Measurements from ENCODE around the gene XRCC6.
"Not testable (repeated sequence)": the region's sequence is repeated elsewhere in the genome, so short reads cannot be mapped to it uniquely, and the experiment has no call there.

Gene XRCC6

GRCh38 chr22:41674846-41675340 is 53.8 kb downstream of the XRCC6 start:
- no peak overlapping the region for H3K27ac ChIP-seq
- TF ChIP-seq CTCF (IDR thresholded peaks at IDR 0.05), result no peak
- DNase-seq (ENCODE audit: low spot score), result no peak
- H3K4me3 ChIP-seq, result no peak overlapping the region

- no peak for TF ChIP-seq CTCF (IDR thresholded peaks at IDR 0.05)
- Histone ChIP-seq H3K4me3 (no peak overlapping the region), H3K27ac (no peak overlapping the region)
- DNase-seq (ENCODE audit: low spot score), result no peak
Observed at GRCh38 chr22:41676134-41676533, 55.0 kb downstream of the XRCC6 start.

- no peak for TF ChIP-seq CTCF (IDR thresholded peaks at IDR 0.05)
- Histone ChIP-seq H3K27ac (peak overlapping the region in 1 of 2 donors; percentile 81), H3K4me3 (peak overlapping the region; percentile 76)
Observed at GRCh38 chr22:41681616-41682015, 60.5 kb downstream of the XRCC6 start.

DNA sequence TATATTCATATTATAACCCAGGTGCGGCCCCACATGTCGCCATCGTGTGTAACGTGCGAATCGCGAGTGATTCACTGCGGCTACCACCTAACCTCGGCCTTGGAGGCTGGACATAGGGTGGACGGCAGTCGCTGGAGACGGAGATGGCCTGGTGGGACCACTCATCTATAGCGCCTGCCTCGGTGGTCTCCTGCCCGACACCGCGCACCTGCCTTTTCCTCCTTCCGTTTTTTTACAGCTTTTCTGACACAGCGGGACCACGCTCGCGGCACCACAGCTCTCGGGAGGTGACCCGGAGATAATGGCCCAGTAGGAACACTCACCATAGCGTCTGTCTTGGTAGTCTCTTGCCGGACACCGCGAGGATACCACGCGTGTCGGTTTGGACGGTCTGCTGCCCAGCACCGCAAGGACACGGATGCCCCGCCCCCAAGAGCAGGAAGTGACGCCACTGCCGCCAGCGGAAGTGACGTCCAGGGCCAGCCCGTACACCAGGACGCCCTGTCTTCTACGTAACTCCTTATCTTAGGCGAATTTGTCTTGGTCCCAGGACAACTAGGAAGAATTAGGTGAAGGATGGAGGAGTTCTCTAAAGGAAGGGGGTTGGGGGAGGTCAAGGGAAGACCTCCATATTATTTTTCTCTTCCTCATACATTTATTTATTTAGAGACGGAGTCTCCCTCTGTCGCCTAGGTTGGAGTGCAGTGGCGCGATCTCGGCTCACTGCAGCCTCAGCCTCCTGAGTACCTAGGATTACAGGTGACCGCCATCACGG is 61.1 kb downstream of the XRCC6 start:
- H3K4me3 ChIP-seq, result peak overlapping the region; percentile 76
- peak overlapping the region; percentile 74 to 81 for H3K27ac ChIP-seq
- peak; percentile 87 for DNase-seq (ENCODE audit: low spot score)
- TF ChIP-seq CTCF (IDR thresholded peaks at IDR 0.05), result no peak

More at GRCh38 chr22:41681616-41682015, 60.5 kb downstream of the XRCC6 start:
- no peak for DNase-seq (ENCODE audit: low spot score)

- Histone ChIP-seq H3K27ac (peak overlapping the region; percentile 74 to 81), H3K4me3 (peak overlapping the region; percentile 76)
- no peak for TF ChIP-seq CTCF (IDR thresholded peaks at IDR 0.05)
- DNase-seq (ENCODE audit: low spot score), result no peak
Observed at GRCh38 chr22:41683052-41683451, 62.0 kb downstream of the XRCC6 start.

DNA sequence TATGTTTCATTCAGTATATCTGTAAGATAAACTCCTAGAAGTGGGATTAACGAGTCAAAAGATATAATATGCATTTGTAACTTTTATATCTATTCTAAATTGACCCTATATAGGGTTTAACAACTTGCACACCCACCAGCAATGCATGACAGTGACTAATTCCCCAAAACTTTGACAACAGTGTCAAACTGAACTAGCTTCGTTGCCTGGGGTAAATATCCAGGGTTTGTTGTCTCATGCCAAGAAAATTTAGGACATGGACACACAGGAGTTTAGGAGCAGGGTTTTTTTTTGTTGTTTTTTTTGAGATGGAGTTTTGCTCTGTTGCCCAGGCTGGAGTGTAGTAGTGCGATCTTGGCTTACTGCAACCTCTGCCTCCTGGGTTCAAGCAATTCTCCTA is 62.5 kb downstream of the XRCC6 start:
- H3K4me3 ChIP-seq, result no peak overlapping the region
- TF ChIP-seq CTCF (IDR thresholded peaks at IDR 0.05), result no peak
- no peak for DNase-seq (ENCODE audit: low spot score)
- no peak overlapping the region for H3K27ac ChIP-seq

DNA sequence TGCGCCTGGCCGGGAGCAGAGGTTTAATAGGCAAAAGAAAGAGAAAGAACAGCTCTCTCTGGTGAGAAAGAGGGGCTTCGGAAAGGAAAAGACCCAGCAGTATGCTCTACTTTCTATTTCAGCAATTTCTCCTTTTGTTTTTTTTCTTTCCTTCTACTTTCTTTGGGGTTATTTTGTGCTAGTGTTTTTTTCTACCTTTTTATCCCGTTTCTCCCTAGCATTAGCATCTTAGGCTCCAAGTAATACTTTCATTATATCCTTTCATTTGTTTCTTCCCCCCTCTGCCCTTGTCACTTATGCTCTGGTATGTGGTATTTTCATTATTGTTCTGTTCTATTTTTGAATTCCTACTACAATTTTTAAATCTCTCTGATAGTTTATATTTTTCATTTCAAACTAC is 63.1 kb downstream of the XRCC6 start:
- Histone ChIP-seq H3K27ac (no peak overlapping the region), H3K4me3 (no peak overlapping the region)
- no peak for DNase-seq (ENCODE audit: low spot score)
- no peak for TF ChIP-seq CTCF (IDR thresholded peaks at IDR 0.05)

DNA sequence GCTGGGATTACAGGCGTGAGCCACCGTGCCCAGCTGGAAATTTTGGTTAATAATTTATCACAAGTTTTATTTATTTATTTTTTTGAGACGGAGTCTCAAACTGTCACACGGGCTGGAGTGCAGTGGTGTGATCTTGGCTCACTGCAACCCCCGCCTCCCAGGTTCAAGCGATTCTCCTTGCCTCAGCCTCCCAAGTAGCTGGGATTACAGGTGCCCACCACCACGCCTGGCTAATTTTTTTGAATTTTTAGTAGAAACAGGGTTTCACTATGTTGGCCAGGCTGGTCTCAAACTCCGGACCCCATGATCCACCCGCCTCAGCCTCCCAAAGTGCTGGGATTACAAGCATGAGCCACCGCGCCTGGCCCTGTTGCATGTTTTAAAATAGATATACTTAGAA is 65.8 kb downstream of the XRCC6 start:
- DNase-seq (ENCODE audit: low spot score); H3K4me3 ChIP-seq; H3K27ac ChIP-seq: not testable (repeated sequence)

Data from coronary artery (tissue), 2 donors.